ENCODE data around the gene SLC35F6.
A peak's percentile ranks its signal among the peaks of the same experiment; 100 is the strongest.
"Not testable (repeated sequence)": the region's sequence is repeated elsewhere in the genome, so short reads cannot be mapped to it uniquely, and the experiment has no call there.

The SLC35F6 gene

DNA sequence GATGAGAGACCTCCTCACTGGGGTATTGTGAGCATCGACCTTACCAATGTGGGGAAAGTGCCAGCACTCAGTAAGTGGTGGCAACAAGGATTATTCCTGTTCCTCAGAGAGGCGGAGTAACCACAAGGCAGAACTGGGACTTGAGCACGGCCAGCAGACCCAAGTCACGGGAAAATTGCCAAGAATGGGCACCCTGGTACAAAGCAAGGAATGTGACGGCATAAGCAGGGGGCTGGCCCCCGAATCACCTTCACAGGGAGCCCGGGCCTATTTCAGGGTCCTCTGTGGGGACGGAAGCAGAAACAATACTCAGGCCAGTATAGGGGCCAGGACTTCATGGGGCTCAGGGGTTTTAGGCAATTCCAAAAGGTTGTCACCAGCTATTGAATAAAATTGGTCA lies 47.2 kb downstream of the SLC35F6 start:
- Histone ChIP-seq H3K27me3 (ENCODE audit: insufficient read depth, low read depth, severe bottlenecking) (no peaks in the 10 kb centered on the region), H3K9me3 (ENCODE audit: severe bottlenecking) (no peaks in the 10 kb centered on the region), H3K4me3 (ENCODE audit: low read depth, low read length) (no peak overlapping the region), H3K36me3 (no peaks in the 10 kb centered on the region), H3K27ac (no peak overlapping the region)
- TF ChIP-seq, protein P1, sequence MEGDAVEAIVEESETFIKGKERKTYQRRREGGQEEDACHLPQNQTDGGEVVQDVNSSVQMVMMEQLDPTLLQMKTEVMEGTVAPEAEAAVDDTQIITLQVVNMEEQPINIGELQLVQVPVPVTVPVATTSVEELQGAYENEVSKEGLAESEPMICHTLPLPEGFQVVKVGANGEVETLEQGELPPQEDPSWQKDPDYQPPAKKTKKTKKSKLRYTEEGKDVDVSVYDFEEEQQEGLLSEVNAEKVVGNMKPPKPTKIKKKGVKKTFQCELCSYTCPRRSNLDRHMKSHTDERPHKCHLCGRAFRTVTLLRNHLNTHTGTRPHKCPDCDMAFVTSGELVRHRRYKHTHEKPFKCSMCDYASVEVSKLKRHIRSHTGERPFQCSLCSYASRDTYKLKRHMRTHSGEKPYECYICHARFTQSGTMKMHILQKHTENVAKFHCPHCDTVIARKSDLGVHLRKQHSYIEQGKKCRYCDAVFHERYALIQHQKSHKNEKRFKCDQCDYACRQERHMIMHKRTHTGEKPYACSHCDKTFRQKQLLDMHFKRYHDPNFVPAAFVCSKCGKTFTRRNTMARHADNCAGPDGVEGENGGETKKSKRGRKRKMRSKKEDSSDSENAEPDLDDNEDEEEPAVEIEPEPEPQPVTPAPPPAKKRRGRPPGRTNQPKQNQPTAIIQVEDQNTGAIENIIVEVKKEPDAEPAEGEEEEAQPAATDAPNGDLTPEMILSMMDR (IDR thresholded peaks at IDR 0.05; ENCODE audit: low read depth, low read length): no peak
- DNase-seq: no peak

DNA sequence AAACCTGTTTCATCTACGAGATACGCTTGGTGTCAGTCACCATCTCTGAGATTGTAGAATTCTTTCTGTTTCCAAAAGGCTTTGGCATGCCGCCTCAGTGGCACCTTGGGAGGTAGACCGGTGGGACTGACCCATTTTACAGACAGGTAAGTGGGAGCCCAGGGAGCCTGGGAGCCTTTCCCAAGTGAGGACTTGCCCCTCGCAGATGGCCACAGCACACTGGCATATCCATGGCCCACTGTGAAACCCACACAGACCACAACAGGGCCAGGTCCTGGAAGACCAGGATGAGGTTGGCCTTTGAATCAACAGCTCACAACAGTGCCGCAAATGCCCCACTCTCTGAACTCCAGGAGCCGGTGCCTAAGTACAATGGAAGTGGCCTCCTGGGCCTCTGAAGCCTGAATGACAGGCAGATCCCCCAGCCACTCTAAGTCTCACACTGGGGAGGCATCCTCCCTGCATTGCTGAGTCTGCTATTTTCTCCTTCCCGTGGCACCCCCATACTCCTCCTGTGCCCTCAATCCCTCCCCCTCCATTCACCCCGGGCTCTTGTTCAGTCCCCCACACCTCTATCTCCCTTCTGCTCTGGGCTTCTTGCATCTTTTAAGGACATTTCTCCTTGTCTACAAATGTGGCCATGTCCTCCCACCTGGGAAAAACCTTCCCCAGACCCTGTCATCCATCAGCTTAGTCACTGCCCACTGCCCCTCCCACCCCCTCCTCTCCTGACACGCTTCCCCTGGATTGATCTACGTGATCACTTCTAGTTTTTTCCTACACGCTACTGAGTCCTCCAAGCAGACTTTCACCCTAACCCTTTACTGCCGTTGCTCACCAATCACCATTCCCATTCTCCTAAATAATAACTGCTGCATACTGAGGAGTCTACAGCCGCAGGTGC lies 48.0 kb downstream of the SLC35F6 start:
- TF ChIP-seq, protein P1 (IDR thresholded peaks at IDR 0.05; ENCODE audit: low read depth, low read length): no peak
- no peaks in the 10 kb centered on the region for H3K27me3 ChIP-seq (ENCODE audit: insufficient read depth, low read depth, severe bottlenecking)
- no peak overlapping the region for H3K27ac ChIP-seq
- no peaks in the 10 kb centered on the region for H3K9me3 ChIP-seq (ENCODE audit: severe bottlenecking)
- H3K4me3 ChIP-seq (ENCODE audit: low read depth, low read length): no peak overlapping the region
- DNase-seq: no peak
- H3K36me3 ChIP-seq: no peaks in the 10 kb centered on the region

DNA sequence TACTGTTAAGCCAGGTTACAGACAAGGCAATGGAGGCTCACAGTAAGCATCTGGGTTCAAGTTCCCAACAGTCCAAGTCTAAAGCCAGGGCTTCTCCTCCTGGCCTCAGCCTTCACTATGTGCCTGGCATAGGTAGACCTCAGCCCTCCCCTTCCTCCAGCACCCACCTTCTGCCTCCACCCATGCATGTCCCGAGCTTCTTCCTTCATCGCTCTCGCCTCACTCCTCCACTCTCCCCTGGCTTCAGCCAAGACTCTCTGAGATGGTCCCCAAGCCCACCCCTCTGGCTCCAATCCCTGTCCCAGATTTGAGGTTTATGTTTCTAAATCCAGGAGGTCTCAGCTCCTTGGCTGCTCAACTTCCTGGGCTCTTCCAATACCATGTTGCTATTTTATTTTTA lies 48.6 kb downstream of the SLC35F6 start:
- Histone ChIP-seq H3K9me3 (ENCODE audit: severe bottlenecking) (no peaks in the 10 kb centered on the region), H3K36me3 (no peaks in the 10 kb centered on the region), H3K4me3 (ENCODE audit: low read depth, low read length) (no peak overlapping the region)

DNA sequence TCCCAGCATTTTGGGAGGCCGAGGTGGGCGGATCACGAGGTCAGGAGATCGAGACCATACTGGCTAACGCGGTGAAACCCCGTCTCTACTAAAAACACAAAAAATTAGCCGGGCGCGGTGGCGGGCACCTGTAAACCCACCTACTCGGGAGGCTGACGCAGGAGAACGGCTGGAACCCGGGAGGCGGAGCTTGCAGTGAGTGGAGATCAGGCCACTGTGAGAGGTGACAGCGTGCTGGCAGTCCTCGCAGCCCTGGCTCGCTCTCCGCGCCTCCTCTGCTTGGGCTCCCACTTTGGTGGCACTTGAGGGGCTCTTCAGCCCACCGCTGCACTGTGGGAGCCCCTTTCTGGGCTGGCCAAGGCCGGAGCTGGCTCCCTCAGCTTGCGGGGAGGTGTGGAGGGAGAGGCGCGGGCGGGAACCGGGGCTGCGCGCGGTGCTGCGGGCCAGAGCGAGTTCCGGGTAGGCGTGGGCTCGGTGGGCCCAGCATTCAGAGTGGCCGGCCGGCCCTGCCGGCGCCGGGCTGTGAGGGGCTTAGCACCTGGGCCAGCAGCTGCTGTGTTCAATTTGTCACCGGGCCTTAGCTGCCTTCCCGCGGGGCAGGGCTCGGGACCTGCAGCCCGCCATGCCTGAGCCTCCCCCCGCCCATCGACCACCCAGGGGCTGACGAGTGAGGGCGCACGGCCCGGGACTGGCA lies 50.1 kb downstream of the SLC35F6 start:
- H3K27ac ChIP-seq, DNase-seq, H3K36me3 ChIP-seq: not testable (repeated sequence)

More for the DNA sequence above, 48.6 kb downstream of the SLC35F6 start:
- H3K27me3 ChIP-seq (ENCODE audit: insufficient read depth, low read depth, severe bottlenecking): no peaks in the 10 kb centered on the region
- TF ChIP-seq, protein P1 (IDR thresholded peaks at IDR 0.05; ENCODE audit: low read depth, low read length): no peak
- H3K27ac ChIP-seq: no peak overlapping the region
- no peak for DNase-seq

DNA sequence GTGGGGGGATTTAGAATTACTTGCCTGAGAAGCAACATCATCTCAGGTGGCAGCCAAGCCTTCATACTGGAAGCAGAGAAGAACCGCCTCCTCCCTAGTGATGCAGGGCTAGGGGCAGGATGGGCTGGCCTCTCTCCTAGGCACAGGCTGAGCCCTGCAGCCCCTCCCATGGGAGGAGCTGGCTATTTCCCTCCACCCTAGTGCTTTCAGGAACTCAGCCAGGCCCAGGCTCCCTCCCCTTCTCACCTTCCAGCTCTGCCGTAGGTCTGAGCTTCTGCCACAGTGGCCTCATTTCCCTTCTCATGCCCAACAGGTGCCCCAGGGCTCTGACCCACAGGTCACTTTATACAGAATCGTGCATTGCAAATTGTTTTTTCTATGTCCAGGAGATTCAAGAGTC lies 52.8 kb downstream of the SLC35F6 start:
- no peak overlapping the region for H3K27ac ChIP-seq
- H3K36me3 ChIP-seq: no peaks in the 10 kb centered on the region
- no peaks in the 10 kb centered on the region for H3K9me3 ChIP-seq (ENCODE audit: severe bottlenecking)
- DNase-seq: peak; percentile 61
- no peaks in the 10 kb centered on the region for H3K27me3 ChIP-seq (ENCODE audit: insufficient read depth, low read depth, severe bottlenecking)
- TF ChIP-seq, protein P1 (IDR thresholded peaks at IDR 0.05; ENCODE audit: low read depth, low read length): no peak
- no peak overlapping the region for H3K4me3 ChIP-seq (ENCODE audit: low read depth, low read length)

More for the DNA sequence above, 50.1 kb downstream of the SLC35F6 start:
- not testable (repeated sequence) for H3K9me3 ChIP-seq (ENCODE audit: severe bottlenecking); H3K27me3 ChIP-seq (ENCODE audit: insufficient read depth, low read depth, severe bottlenecking); H3K4me3 ChIP-seq (ENCODE audit: low read depth, low read length)

DNA sequence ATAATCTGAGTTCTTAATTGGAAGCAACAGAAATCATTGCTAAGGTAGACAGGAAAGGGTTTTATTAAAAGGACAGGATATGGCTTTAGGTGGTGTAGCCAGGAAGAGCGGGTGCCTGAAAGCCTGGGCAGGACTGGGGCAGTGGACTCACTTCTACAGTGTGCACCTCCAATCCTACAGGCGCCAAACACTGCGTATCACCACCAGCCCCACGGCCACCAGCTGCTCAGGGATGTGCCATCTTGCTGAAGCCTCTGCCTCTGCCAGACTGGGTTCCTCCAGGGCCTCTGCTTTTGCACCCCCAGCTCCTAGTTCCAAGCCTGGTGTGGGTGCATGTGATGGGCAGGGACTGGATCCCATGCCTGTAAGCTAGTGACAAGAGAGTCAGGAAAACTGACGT lies 54.2 kb downstream of the SLC35F6 start:
- no peaks in the 10 kb centered on the region for H3K9me3 ChIP-seq (ENCODE audit: severe bottlenecking)
- H3K36me3 ChIP-seq: no peaks in the 10 kb centered on the region
- H3K4me3 ChIP-seq (ENCODE audit: low read depth, low read length): no peak overlapping the region
- H3K27me3 ChIP-seq (ENCODE audit: insufficient read depth, low read depth, severe bottlenecking): no peaks in the 10 kb centered on the region
- no peak for DNase-seq
- H3K27ac ChIP-seq: no peak overlapping the region
- TF ChIP-seq, protein P1 (IDR thresholded peaks at IDR 0.05; ENCODE audit: low read depth, low read length): no peak

Data from WERI-Rb-1 (cell line).